Endodermal cell (in vitro differentiated cells): ENCODE data around the gene THSD4. TPM values are rescaled to one million over a fixed set of nuclear protein-coding genes. Genes with fewer than 3 reads are reported as not detected.
A peak's percentile ranks its signal among the peaks of the same experiment; 100 is the strongest.

Experiments used
- DNase-seq: peaks from one replicate; pipeline ENCODE4 v3.0.0-alpha.2; 2017
- H3K27ac ChIP-seq: 2 replicates; pipeline ENCODE4 v1.5.1; 2013; ENCODE audit warnings: mild to moderate bottlenecking, low read depth, low read length, moderate library complexity
- H3K27me3 ChIP-seq: 2 replicates; pipeline ENCODE4 v1.6.1; 2013; ENCODE audit warnings: mild to moderate bottlenecking, low read length, moderate library complexity; ENCODE audit not compliant: insufficient read depth, control insufficient read depth, poor library complexity, severe bottlenecking
- H3K36me3 ChIP-seq: 2 replicates; pipeline ENCODE4 v1.7.0; 2013; ENCODE audit warnings: mild to moderate bottlenecking, low read length, moderate library complexity; ENCODE audit not compliant: control insufficient read depth, insufficient read depth
- H3K4me1 ChIP-seq: one replicate; pipeline ENCODE4 v1.7.0; 2013; ENCODE audit warnings: low read length; ENCODE audit not compliant: control insufficient read depth, insufficient read depth
- H3K4me3 ChIP-seq: 2 replicates; pipeline ENCODE4 v1.5.1; 2013; ENCODE audit warnings: mild to moderate bottlenecking, low read length, moderate library complexity
- H3K9ac ChIP-seq: 2 replicates; pipeline ENCODE4 v1.6.1; 2013; ENCODE audit warnings: mild to moderate bottlenecking, low read length, moderate library complexity; ENCODE audit not compliant: poor library complexity, severe bottlenecking; ENCODE audit errors: extremely low read depth
- H3K9me3 ChIP-seq: 2 replicates; pipeline ENCODE4 v1.6.1; 2013; ENCODE audit warnings: mild to moderate bottlenecking, low read length, moderate library complexity; ENCODE audit not compliant: control insufficient read depth
- H3K27ac Mint-ChIP-seq: 2 replicates; pipeline ENCODE4 v1.8.0; 2020; ENCODE audit warnings: mixed read lengths
- H3K27me3 Mint-ChIP-seq: 2 replicates; pipeline ENCODE4 v1.8.0; 2021; ENCODE audit warnings: mild to moderate bottlenecking, mixed read lengths; ENCODE audit not compliant: insufficient read depth
- H3K36me3 Mint-ChIP-seq: 2 replicates; pipeline ENCODE4 v1.8.0; 2020; ENCODE audit warnings: low read depth, mixed read lengths
- H3K4me1 Mint-ChIP-seq: 2 replicates; pipeline ENCODE4 v1.8.0; 2020; ENCODE audit warnings: mixed read lengths
- H3K4me3 Mint-ChIP-seq: 2 replicates; pipeline ENCODE4 v1.8.0; 2020; ENCODE audit warnings: mild to moderate bottlenecking, moderate library complexity, mixed read lengths
- H3K9me3 Mint-ChIP-seq: 2 replicates; pipeline ENCODE4 v1.8.0; 2020; ENCODE audit warnings: mild to moderate bottlenecking, mixed read lengths
- CTCF ChIP-seq: fragments of 200-600 bp; sonication (generic); conservative IDR thresholded peaks from 2 replicates; pipeline ENCODE4 v1.5.0; 2021; ENCODE audit warnings: antibody characterized with exemption, mild to moderate bottlenecking
- WGBS, 2 experiments: methylation state at CpG; one replicate each; pipeline versions ENCODE4 v1.1.5 to v1.1.7; 2013; ENCODE audit warnings: missing lambda C conversion rate in 2 of 2, mixed read lengths in 1 of 2; ENCODE audit not compliant: insufficient coverage in 1 of 2, insufficient read length in 1 of 2; 5-methylcytosine and 5-hydroxymethylcytosine counted together
- total RNA-seq, 2 donors: library from RNA; stranded (reverse); fragmentation: NEBNext Ultra II Directional in 1 of 2; extraction: Animal tissue kit (Norgen Biotek cat#: 25700) in 1 of 2; gene quantifications; 2 replicates in 1 of 2; 3 replicates in 1 of 2; pipeline ENCODE4 v1.2.1, GENCODE V29; 2021

Gene THSD4
- total RNA-seq, 2 donors from 2014 or later = 4.6 to 5.4 TPM

DNA sequence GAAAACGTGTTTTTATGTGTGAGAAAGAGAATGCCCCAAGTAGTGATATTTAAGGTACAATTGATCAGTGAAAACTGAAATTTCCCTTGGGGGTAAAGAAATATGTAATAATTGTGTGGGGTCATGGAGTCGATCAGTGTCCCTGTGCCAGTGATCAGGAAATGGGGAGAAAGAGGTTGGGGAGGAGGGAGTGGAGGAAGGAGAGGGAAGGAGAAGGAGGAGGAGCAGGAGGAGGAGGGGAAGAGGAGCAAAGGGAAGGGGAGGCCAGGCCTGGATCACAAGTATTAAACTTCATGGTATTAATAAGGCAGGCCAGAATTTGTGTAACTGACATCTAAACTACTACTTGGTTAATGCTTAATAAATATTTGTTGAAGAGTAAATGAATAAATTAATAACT is 30.4 kb downstream of the THSD4 start:
- H3K27ac Mint-ChIP-seq = no peak overlapping the region
- Histone ChIP-seq H3K4me1 (peaks cover 3% of the 10 kb centered on the region), H3K27ac (no peak overlapping the region), H3K9ac (no peak overlapping the region), H3K27me3 (no peaks in the 10 kb centered on the region), H3K9me3 (no peaks in the 10 kb centered on the region), H3K4me3 (no peak overlapping the region), H3K36me3 (no peaks in the 10 kb centered on the region)
- H3K4me1 Mint-ChIP-seq = peaks cover 31% of the 10 kb centered on the region
- no peak for DNase-seq
- TF ChIP-seq CTCF = no peak
- peaks cover 13% of the 10 kb centered on the region for H3K27me3 Mint-ChIP-seq
- no peaks in the 10 kb centered on the region for H3K36me3 Mint-ChIP-seq
- no peak overlapping the region for H3K4me3 Mint-ChIP-seq
- WGBS, 2 experiments = 80 to 89% methylated on average over 2 of the region's 2 CpGs
- no peaks in the 10 kb centered on the region for H3K9me3 Mint-ChIP-seq

- peaks cover 13% of the 10 kb centered on the region for H3K27me3 Mint-ChIP-seq
- WGBS, 2 experiments = 97% methylated on average over 4 of the region's 4 CpGs
Observed at GRCh38 chr15:71146580-71146982, 31.3 kb downstream of the THSD4 start.

GRCh38 chr15:71148048-71148447 is 32.8 kb downstream of the THSD4 start:
- no peak for DNase-seq
- Mint-ChIP-seq H3K27ac (peak overlapping the region; percentile 70), H3K36me3 (no peaks in the 10 kb centered on the region), H3K27me3 (peaks cover 20% of the 10 kb centered on the region), H3K4me1 (peaks cover 31% of the 10 kb centered on the region), H3K9me3 (no peaks in the 10 kb centered on the region), H3K4me3 (no peak overlapping the region)
- no peak overlapping the region for H3K9ac ChIP-seq
- TF ChIP-seq CTCF = no peak
- H3K27me3 ChIP-seq = no peaks in the 10 kb centered on the region
- peaks cover 3% of the 10 kb centered on the region for H3K4me1 ChIP-seq
- H3K36me3 ChIP-seq = no peaks in the 10 kb centered on the region
- no peaks in the 10 kb centered on the region for H3K9me3 ChIP-seq
- no peak overlapping the region for H3K27ac ChIP-seq
- no peak overlapping the region for H3K4me3 ChIP-seq
- 86 to 89% methylated on average over 6 of the region's 6 CpGs for WGBS, 2 experiments

More at GRCh38 chr15:71146580-71146982, 31.3 kb downstream of the THSD4 start:
- DNase-seq = no peak
- no peak for TF ChIP-seq CTCF
- no peak overlapping the region for H3K4me3 Mint-ChIP-seq
- H3K27ac Mint-ChIP-seq = no peak overlapping the region
- Histone ChIP-seq H3K4me1 (peaks cover 3% of the 10 kb centered on the region), H3K36me3 (no peaks in the 10 kb centered on the region), H3K9me3 (no peaks in the 10 kb centered on the region), H3K4me3 (no peak overlapping the region), H3K27me3 (no peaks in the 10 kb centered on the region), H3K9ac (no peak overlapping the region), H3K27ac (no peak overlapping the region)
- H3K4me1 Mint-ChIP-seq = peaks cover 31% of the 10 kb centered on the region
- no peaks in the 10 kb centered on the region for H3K9me3 Mint-ChIP-seq
- no peaks in the 10 kb centered on the region for H3K36me3 Mint-ChIP-seq
